ENCODE results near the gene SOS1.

- TF ChIP-seq CTCF (IDR thresholded peaks at IDR 0.05; ENCODE audit: low read depth, low read length) (no peak), EZH2phosphoT487 (IDR thresholded peaks at IDR 0.05; ENCODE audit: low read depth) (no peak)
Measured at GRCh38 chr2:39109537-39109936, 11.3 kb downstream of the SOS1 start.

Data from OCI-LY3 (cell line).